Endothelial cell of umbilical vein (primary cell): ENCODE measurements around the gene IL6. TPM values are rescaled to one million over a fixed set of nuclear protein-coding genes. Genes with fewer than 3 reads are reported as not detected.

Experiments
- BruUV-seq: library from RNA; stranded (reverse); fragments of 400-500 nt; replicated peaks from 2 replicates; lab custom pipeline; 2021; lab: Mats Ljungman, UMichigan
- CTCF ChIA-PET: fragments of 300-600, 350-600 bp; sonication (Branson Sonifier 250); formaldehyde crosslinking; loops from one replicate; lab custom pipeline; 2021; ENCODE audit warnings: antibody characterized with exemption, inconsistent platforms; lab: Charles Lee
- POLR2A ChIA-PET: fragments of 300-600, 350-600 bp; sonication (Branson Sonifier 250); formaldehyde crosslinking; loops from one replicate; lab custom pipeline; 2021; ENCODE audit warnings: antibody characterized with exemption, inconsistent platforms; lab: Charles Lee
- DNase-seq: peaks from one replicate; pipeline ENCODE4 v3.0.0-alpha.2; 2011; ENCODE audit warnings: low read depth, low spot score
- FAIRE-seq: peaks from 2 replicates; lab custom pipeline; 2011; peaks lifted over from hg19 to GRCh38; lab: Jason Lieb, UNC
- H2AFZ ChIP-seq: 2 replicates; pipeline ENCODE4 v1.6.0; 2012; ENCODE audit warnings: low read depth, low read length, control low read depth, inconsistent platforms
- H3K27ac ChIP-seq: 2 replicates; pipeline ENCODE4 v1.5.1; 2011; ENCODE audit warnings: low read depth, mild to moderate bottlenecking, control low read depth, low read length, moderate library complexity; ENCODE audit not compliant: insufficient read depth
- H3K27me3 ChIP-seq, 2 experiments: 2 replicates each; pipeline versions ENCODE4 v1.6.0 to v1.6.1; 2011; ENCODE audit warnings: low read length in 2 of 2, mixed read lengths in 1 of 2; ENCODE audit not compliant: control insufficient read depth in 2 of 2, insufficient read depth in 2 of 2
- H3K36me3 ChIP-seq, 2 experiments: 2 replicates in 1 of 2; 3 replicates in 1 of 2; pipeline ENCODE4 v1.5.1; 2011; ENCODE audit warnings: low read length in 2 of 2, mild to moderate bottlenecking in 1 of 2, moderate library complexity in 1 of 2; ENCODE audit not compliant: control insufficient read depth in 2 of 2, insufficient read depth in 2 of 2; ENCODE audit errors: extremely low read depth in 1 of 2
- H3K4me1 ChIP-seq: 3 replicates; pipeline ENCODE4 v1.5.1; 2011; ENCODE audit warnings: mild to moderate bottlenecking, low read length; ENCODE audit not compliant: control insufficient read depth, insufficient read depth; ENCODE audit errors: extremely low read depth
- H3K4me2 ChIP-seq: 2 replicates; pipeline ENCODE4 v1.6.1; 2011; ENCODE audit warnings: low read length, control low read depth, mixed read lengths; ENCODE audit not compliant: insufficient read depth
- H3K4me3 ChIP-seq, 3 experiments: fragments of 200-600 bp in 1 of 3; sonication (generic), shearing (Covaris generic) in 1 of 3; replicated peaks in 1 of 3; 2 replicates each; pipeline ENCODE4 v1.5.1; 2011 to 2016; ENCODE audit warnings: control low read depth in 3 of 3, low read length in 3 of 3, mild to moderate bottlenecking in 2 of 3, inconsistent platforms in 1 of 3, low read depth in 1 of 3, moderate library complexity in 1 of 3; ENCODE audit not compliant: insufficient read depth in 1 of 3
- H3K79me2 ChIP-seq: 2 replicates; pipeline ENCODE4 v1.6.0; 2012; ENCODE audit warnings: low read length, inconsistent platforms; ENCODE audit not compliant: control insufficient read depth, insufficient read depth
- H3K9ac ChIP-seq: replicated peaks from 2 replicates; pipeline ENCODE3; 2011; ENCODE audit warnings: low read length, control low read depth; ENCODE audit not compliant: insufficient read depth; ENCODE audit errors: extremely low read depth
- H3K9me1 ChIP-seq: replicated peaks from 3 replicates; pipeline ENCODE4 v1.6.0; 2011; ENCODE audit warnings: mild to moderate bottlenecking, low read length; ENCODE audit not compliant: control insufficient read depth, insufficient read depth; ENCODE audit errors: extremely low read depth
- H3K9me3 ChIP-seq: replicated peaks from 2 replicates; pipeline ENCODE4 v1.5.1; 2012; ENCODE audit warnings: low read length, inconsistent platforms; ENCODE audit not compliant: control insufficient read depth, insufficient read depth
- H4K20me1 ChIP-seq: replicated peaks from 2 replicates; pipeline ENCODE3; 2011; ENCODE audit warnings: mild to moderate bottlenecking, low read length; ENCODE audit not compliant: control insufficient read depth, insufficient read depth; ENCODE audit errors: extremely low read depth
- EZH2 ChIP-seq: IDR thresholded peaks from 2 replicates; pipeline ENCODE4 v1.6.1; 2012; ENCODE audit warnings: borderline replicate concordance, low read depth, mild to moderate bottlenecking, moderate library complexity, low read length, inconsistent platforms; ENCODE audit not compliant: severe bottlenecking
- FOS ChIP-seq: IDR thresholded peaks from 2 replicates; pipeline ENCODE4 v1.6.1; 2011; ENCODE audit warnings: mild to moderate bottlenecking, low read length, moderate library complexity, borderline replicate concordance; ENCODE audit not compliant: insufficient read depth
- GATA2 ChIP-seq: IDR thresholded peaks from 2 replicates; pipeline ENCODE4 v1.7.0; 2011; ENCODE audit warnings: low read depth, mild to moderate bottlenecking, moderate library complexity, mixed read lengths, low read length; ENCODE audit not compliant: insufficient read length, insufficient read depth
- JUN ChIP-seq: IDR thresholded peaks from 2 replicates; pipeline ENCODE4 v1.6.1; 2011; ENCODE audit warnings: borderline replicate concordance, low read depth; ENCODE audit not compliant: insufficient read length, insufficient read depth
- MYC ChIP-seq: IDR thresholded peaks from one replicate; pipeline ENCODE4 v1.6.1; 2011; ENCODE audit warnings: mild to moderate bottlenecking, low read depth, low read length
- POLR2A ChIP-seq: IDR thresholded peaks from 2 replicates; pipeline ENCODE4 v1.6.1; 2012; ENCODE audit warnings: low read depth, mild to moderate bottlenecking, control low read depth, low read length
- POLR2AphosphoS5 ChIP-seq: IDR thresholded peaks from 2 replicates; pipeline ENCODE4 v1.6.1; 2012; ENCODE audit warnings: low read depth, mild to moderate bottlenecking, control low read depth, low read length, moderate library complexity; ENCODE audit not compliant: insufficient read depth
- dilution Hi-C: fragments of 300-500 bp; cut with MboI; formaldehyde crosslinking; loops from one replicate; pipeline ENCODE4 v1.15.0; 2019; ENCODE audit warnings: low sequenced_read_pairs; ENCODE audit not compliant: extremely low pct_ligation_motif_present
- intact Hi-C: fragments of 100-400 bp; cut with micrococcal nuclease; formaldehyde crosslinking; loops from one replicate; pipeline ENCODE4 v1.10.0; 2022
- polyA plus RNA-seq, 4 experiments: library from polyadenylated mRNA; depleted of rRNA in 3 of 4; stranded (reverse) in 3 of 4; unstranded in 1 of 4; fragments of >200 nt; gene quantifications; 2 replicates each; pipeline versions ENCODE4 v1.2.1 to v1.2.3, GENCODE V29; 2011 to 2012; ENCODE audit warnings: missing spikeins in 1 of 4
- total RNA-seq: library from RNA; stranded (reverse); gene quantifications from 2 replicates; pipeline ENCODE4 v1.2.3, GENCODE V29; 2021
- TF ChIP-seq, protein P1 (sequence below): IDR thresholded peaks from 2 replicates; pipeline ENCODE4 v1.6.1; 2011; ENCODE audit not compliant: insufficient read depth, insufficient read length
- TF ChIP-seq, protein P2 (sequence below), 2 donors: IDR thresholded peaks; 1 replicate in 1 of 2; 2 replicates in 1 of 2; pipeline ENCODE4 v1.5.1; 2011; ENCODE audit warnings: low read length in 2 of 2, mild to moderate bottlenecking in 2 of 2, moderate library complexity in 2 of 2, control low read depth in 1 of 2, inconsistent platforms in 1 of 2, low read depth in 1 of 2; ENCODE audit not compliant: insufficient read depth in 1 of 2; ENCODE audit errors: extremely low read depth in 1 of 2

Gene IL6
- total and polyA plus RNA-seq, 2 donors (not counting 3 experiments of a cell fraction or from before 2014, with no cell fraction given): 11.0 to 16.5 TPM

DNA sequence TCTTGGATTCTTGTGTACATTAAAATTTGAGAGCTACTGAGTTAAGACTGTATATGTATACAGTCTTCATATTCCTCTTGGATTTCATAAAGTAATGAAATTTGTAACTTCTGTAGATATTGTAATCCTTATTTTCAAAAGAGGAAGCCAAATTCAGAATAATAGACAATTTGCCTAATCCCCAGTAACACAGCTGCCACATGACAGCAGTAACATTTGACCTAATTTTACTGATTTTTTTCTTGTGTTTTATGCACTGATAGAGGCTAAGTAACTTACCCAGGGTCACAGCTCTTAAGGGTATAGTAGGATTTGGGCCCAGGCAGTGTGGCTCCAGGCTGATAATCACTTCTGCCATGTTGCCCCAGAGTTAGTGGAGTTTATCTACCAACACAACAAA is 40.4 kb upstream of the IL6 start:
- H3K27ac ChIP-seq: no peak overlapping the region
- intact Hi-C loops: no loop called here
- H2AFZ ChIP-seq: no peak overlapping the region
- H3K9me1 ChIP-seq: no peaks in the 10 kb centered on the region
- no peak overlapping the region for H3K9ac ChIP-seq
- no TSS peak for BruUV-seq
- H3K4me2 ChIP-seq: no peak overlapping the region
- no peaks in the 10 kb centered on the region for H3K36me3 ChIP-seq
- no peaks in the 10 kb centered on the region for H3K79me2 ChIP-seq
- dilution Hi-C loops: no loop called here
- TF ChIP-seq FOS (no peak), POLR2AphosphoS5 (no peak), MYC (no peak), JUN (no peak), POLR2A (no peak), GATA2 (no peak), EZH2 (no peak)
- TF ChIP-seq, protein P1, sequence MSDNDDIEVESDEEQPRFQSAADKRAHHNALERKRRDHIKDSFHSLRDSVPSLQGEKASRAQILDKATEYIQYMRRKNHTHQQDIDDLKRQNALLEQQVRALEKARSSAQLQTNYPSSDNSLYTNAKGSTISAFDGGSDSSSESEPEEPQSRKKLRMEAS: no peak
- TF ChIP-seq, protein P2, sequence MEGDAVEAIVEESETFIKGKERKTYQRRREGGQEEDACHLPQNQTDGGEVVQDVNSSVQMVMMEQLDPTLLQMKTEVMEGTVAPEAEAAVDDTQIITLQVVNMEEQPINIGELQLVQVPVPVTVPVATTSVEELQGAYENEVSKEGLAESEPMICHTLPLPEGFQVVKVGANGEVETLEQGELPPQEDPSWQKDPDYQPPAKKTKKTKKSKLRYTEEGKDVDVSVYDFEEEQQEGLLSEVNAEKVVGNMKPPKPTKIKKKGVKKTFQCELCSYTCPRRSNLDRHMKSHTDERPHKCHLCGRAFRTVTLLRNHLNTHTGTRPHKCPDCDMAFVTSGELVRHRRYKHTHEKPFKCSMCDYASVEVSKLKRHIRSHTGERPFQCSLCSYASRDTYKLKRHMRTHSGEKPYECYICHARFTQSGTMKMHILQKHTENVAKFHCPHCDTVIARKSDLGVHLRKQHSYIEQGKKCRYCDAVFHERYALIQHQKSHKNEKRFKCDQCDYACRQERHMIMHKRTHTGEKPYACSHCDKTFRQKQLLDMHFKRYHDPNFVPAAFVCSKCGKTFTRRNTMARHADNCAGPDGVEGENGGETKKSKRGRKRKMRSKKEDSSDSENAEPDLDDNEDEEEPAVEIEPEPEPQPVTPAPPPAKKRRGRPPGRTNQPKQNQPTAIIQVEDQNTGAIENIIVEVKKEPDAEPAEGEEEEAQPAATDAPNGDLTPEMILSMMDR (IDR thresholded peaks at IDR 0.05; ENCODE audit: extremely low read depth in 1 of 2, insufficient read depth in 1 of 2, low read depth in 1 of 2, low read length in 2 of 2): no peak
- DNase-seq (no peak), FAIRE-seq (no peak)
- no peaks in the 10 kb centered on the region for H3K9me3 ChIP-seq
- H3K4me3 ChIP-seq: no peak overlapping the region
- no peaks in the 10 kb centered on the region for H4K20me1 ChIP-seq
- ChIA-PET POLR2A (no interaction called here), CTCF (interaction anchor here (1.0 to 1.7 kb wide), 4 partner anchors 10 to 15 kb away, joined by 4 read pairs; no protein-coding TSS in a partner anchor)
- H3K27me3 ChIP-seq: no peaks in the 10 kb centered on the region
- H3K4me1 ChIP-seq: no peaks in the 10 kb centered on the region
